Activated naive CD8-positive, alpha-beta T cell treated with anti-CD3 and anti-CD28 coated beads, Interleukin-2, amount 50 U/mL, for 16 hours (primary cell): ENCODE data around the gene INPP5A.
"Not testable (repeated sequence)": the region's sequence is repeated elsewhere in the genome, so short reads cannot be mapped to it uniquely, and the experiment has no call there.

Experiments used
- DNase-seq: peaks from one replicate; pipeline ENCODE4 v3.0.0-alpha.2; 2020; ENCODE audit warnings: low read depth, low spot score

Gene INPP5A

GRCh38 chr10:132758865-132759264 is 221.3 kb downstream of the INPP5A start:
- DNase-seq = no peak

GRCh38 chr10:132761395-132762060 is 223.9 kb downstream of the INPP5A start:
- DNase-seq = no peak

- no peak for DNase-seq
Measured at GRCh38 chr10:132762267-132762666, 224.7 kb downstream of the INPP5A start.

- no peak for DNase-seq
Measured at GRCh38 chr10:132763545-132763944, 226.0 kb downstream of the INPP5A start.

- no peak for DNase-seq
Measured at GRCh38 chr10:132764108-132764507, 226.5 kb downstream of the INPP5A start.

GRCh38 chr10:132765435-132765834 is 227.8 kb downstream of the INPP5A start:
- no peak for DNase-seq

GRCh38 chr10:132766291-132766690 is 228.7 kb downstream of the INPP5A start:
- no peak for DNase-seq

- no peak for DNase-seq
Measured at GRCh38 chr10:132768346-132769248, 231.0 kb downstream of the INPP5A start.

- DNase-seq = no peak
Measured at GRCh38 chr10:132770061-132771021, 232.8 kb downstream of the INPP5A start.

- not testable (repeated sequence) for DNase-seq
Measured at GRCh38 chr10:132772816-132773215, 235.2 kb downstream of the INPP5A start.

- no peak for DNase-seq
Measured at GRCh38 chr10:132774181-132774901, 236.8 kb downstream of the INPP5A start.

- DNase-seq = no peak
Measured at GRCh38 chr10:132774902-132775863, 237.6 kb downstream of the INPP5A start.

- no peak for DNase-seq
Measured at GRCh38 chr10:132776186-132776585, 238.6 kb downstream of the INPP5A start.

- no peak for DNase-seq
Measured at GRCh38 chr10:132776821-132777220, 239.2 kb downstream of the INPP5A start.

- DNase-seq = no peak
Measured at GRCh38 chr10:132777441-132777840, 239.9 kb downstream of the INPP5A start.

- DNase-seq = no peak
Measured at GRCh38 chr10:132779549-132780294, 242.1 kb downstream of the INPP5A start.

GRCh38 chr10:132780356-132780755 is 242.8 kb downstream of the INPP5A start:
- no peak for DNase-seq

GRCh38 chr10:132781556-132781955 is 244.0 kb downstream of the INPP5A start:
- no peak for DNase-seq
